Naive thymus-derived CD4-positive, alpha-beta T cell (primary cell): ENCODE results near the gene PRIMPOL. TPM values are rescaled to one million over a fixed set of nuclear protein-coding genes. Genes with fewer than 3 reads are reported as not detected.

Experiments
- ATAC-seq: fragments of 150-1000 bp; cut with Tn5 transposase; 2 replicates; pipeline ENCODE4 v1.10.0; 2021; ENCODE audit warnings: mild to moderate bottlenecking, moderate library complexity
- CTCF ChIA-PET: fragments of 350-600 bp; sonication (Branson Sonifier 250); formaldehyde crosslinking; loops from one replicate; lab custom pipeline; 2021; ENCODE audit warnings: antibody characterized with exemption; lab: Charles Lee
- POLR2A ChIA-PET: fragments of 350-600 bp; sonication (Branson Sonifier 250); formaldehyde crosslinking; loops from one replicate; lab custom pipeline; 2021; ENCODE audit warnings: antibody characterized with exemption, inconsistent platforms; lab: Charles Lee
- DNase-seq, 9 donors: peaks; one replicate each; pipeline versions ENCODE4 v3.0.0 to v3.0.0-alpha.2; 2020 to 2022; ENCODE audit warnings: mixed read lengths in 1 of 9
- H3K27ac ChIP-seq: one replicate; pipeline ENCODE4 v1.7.0; 2013; ENCODE audit warnings: mild to moderate bottlenecking, low read depth, low read length, moderate library complexity
- H3K27me3 ChIP-seq, 2 donors: one replicate each; pipeline ENCODE4 v1.7.0; 2013; ENCODE audit warnings: low read length in 2 of 2, mild to moderate bottlenecking in 2 of 2, moderate library complexity in 2 of 2; ENCODE audit not compliant: control insufficient read depth in 2 of 2, insufficient read depth in 2 of 2
- H3K36me3 ChIP-seq, 3 experiments: 1 replicate in 2 of 3; 2 replicates in 1 of 3; pipeline ENCODE4 v1.7.0; 2013; ENCODE audit warnings: low read length in 3 of 3, mild to moderate bottlenecking in 3 of 3, moderate library complexity in 1 of 3; ENCODE audit not compliant: insufficient read depth in 3 of 3, control insufficient read depth in 2 of 3
- H3K4me1 ChIP-seq, 2 donors: one replicate each; pipeline ENCODE4 v1.7.0; 2013; ENCODE audit warnings: low read length in 2 of 2, mild to moderate bottlenecking in 2 of 2, moderate library complexity in 1 of 2; ENCODE audit not compliant: control insufficient read depth in 2 of 2, insufficient read depth in 2 of 2
- H3K4me3 ChIP-seq: 2 replicates; pipeline ENCODE4 v1.7.0; 2013; ENCODE audit warnings: mild to moderate bottlenecking, low read length
- H3K9me3 ChIP-seq, 3 experiments: 1 replicate in 2 of 3; 2 replicates in 1 of 3; pipeline ENCODE4 v1.7.0; 2013; ENCODE audit warnings: low read length in 3 of 3; ENCODE audit not compliant: control insufficient read depth in 2 of 3
- H3K27ac Mint-ChIP-seq, 9 donors: one replicate each; pipeline ENCODE4 v1.8.0; 2020 to 2022; ENCODE audit warnings: mixed read lengths in 9 of 9, mild to moderate bottlenecking in 8 of 9, moderate library complexity in 5 of 9, inconsistent platforms in 2 of 9
- H3K27me3 Mint-ChIP-seq, 5 donors: one replicate each; pipeline ENCODE4 v1.8.0; 2021 to 2022; ENCODE audit warnings: mixed read lengths in 5 of 5, mild to moderate bottlenecking in 1 of 5
- H3K36me3 Mint-ChIP-seq, 5 donors: one replicate each; pipeline ENCODE4 v1.8.0; 2020 to 2022; ENCODE audit warnings: mixed read lengths in 5 of 5, mild to moderate bottlenecking in 3 of 5, inconsistent platforms in 1 of 5
- H3K4me1 Mint-ChIP-seq, 7 donors: one replicate each; pipeline ENCODE4 v1.8.0; 2020 to 2022; ENCODE audit warnings: mixed read lengths in 7 of 7, mild to moderate bottlenecking in 3 of 7, inconsistent platforms in 1 of 7
- H3K4me3 Mint-ChIP-seq, 10 donors: one replicate each; pipeline ENCODE4 v1.8.0; 2020 to 2022; ENCODE audit warnings: mild to moderate bottlenecking in 10 of 10, mixed read lengths in 10 of 10, moderate library complexity in 6 of 10, inconsistent platforms in 2 of 10
- H3K9me3 Mint-ChIP-seq, 11 donors: one replicate each; pipeline ENCODE4 v1.8.0; 2020 to 2022; ENCODE audit warnings: mixed read lengths in 11 of 11, mild to moderate bottlenecking in 4 of 11, inconsistent platforms in 1 of 11, moderate library complexity in 1 of 11
- intact Hi-C, 2 donors: fragments of 100-400 bp; cut with micrococcal nuclease; formaldehyde crosslinking; loops; one replicate each; pipeline ENCODE4 v1.15.1; 2023
- polyA plus RNA-seq, 2 donors: library from polyadenylated mRNA; unstranded; fragments of 300-500 nt; fragmentation: Illumina TruSeq; gene quantifications; one replicate each; pipeline ENCODE4 v1.2.3, GENCODE V29; 2021
- total RNA-seq, 6 experiments: library from RNA in 5 of 6; stranded (reverse) in 5 of 6; gene quantifications; 1 replicate in 5 of 6; 2 replicates in 1 of 6; pipeline ENCODE4 v1.2.3 and lab custom pipeline; 2021 to 2026

The PRIMPOL gene
- total and polyA plus RNA-seq, 7 experiments from 2014 or later = 12.1 to 19.3 (median 16.5) TPM

DNA sequence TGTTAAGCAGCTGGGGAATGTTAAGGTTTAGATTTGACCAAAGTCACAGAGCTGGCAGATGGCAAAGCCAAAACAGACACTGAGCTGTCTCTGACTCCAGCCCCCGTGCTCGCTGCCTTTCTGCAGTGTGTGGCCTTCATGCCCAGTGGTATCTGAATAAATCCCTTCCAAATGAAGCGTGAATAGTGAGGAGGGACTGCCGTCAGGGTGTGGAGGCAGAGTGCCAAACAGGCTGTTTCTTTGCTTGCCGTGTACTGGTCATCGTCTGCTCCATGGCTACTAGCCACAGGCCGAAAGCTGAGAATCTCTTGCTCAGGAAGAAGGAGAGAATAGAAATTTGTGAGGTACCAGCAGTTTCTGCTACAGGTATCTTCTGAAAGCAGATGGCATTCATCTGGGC, 19.7 kb downstream of the PRIMPOL start:
- intact Hi-C loops = no loop called here
- peaks cover 0 to 28% (median 0%) of the 10 kb centered on the region in 3 experiments for H3K36me3 ChIP-seq
- no peaks in the 10 kb centered on the region for H3K27me3 Mint-ChIP-seq
- H3K27ac ChIP-seq = no peak overlapping the region
- H3K4me1 ChIP-seq = peaks cover 6 to 22% of the 10 kb centered on the region in 2 donors
- ATAC-seq (no peak), DNase-seq (no peak)
- H3K27ac Mint-ChIP-seq = peak overlapping the region in 5 of 9 donors; percentile 21 to 76 (median 64)
- no peaks in the 10 kb centered on the region for H3K27me3 ChIP-seq
- no peaks in the 10 kb centered on the region for H3K9me3 ChIP-seq
- POLR2A ChIA-PET = no interaction called here
- CTCF ChIA-PET = no interaction called here
- peaks cover 13 to 39% (median 26%) of the 10 kb centered on the region in 7 donors for H3K4me1 Mint-ChIP-seq
- H3K4me3 ChIP-seq = no peak overlapping the region
- peaks cover 3 to 65% (median 38%) of the 10 kb centered on the region in 5 donors for H3K36me3 Mint-ChIP-seq
- peak overlapping the region in 1 of 10 donors; percentile 37 for H3K4me3 Mint-ChIP-seq
- peaks cover 0 to 5% (median 0%) of the 10 kb centered on the region in 11 donors for H3K9me3 Mint-ChIP-seq

- Histone ChIP-seq H3K27ac (no peak overlapping the region), H3K27me3 (no peaks in the 10 kb centered on the region), H3K9me3 (no peaks in the 10 kb centered on the region), H3K36me3 (peaks cover 0 to 34% (median 0%) of the 10 kb centered on the region in 3 experiments), H3K4me3 (no peak overlapping the region), H3K4me1 (peaks cover 6 to 22% of the 10 kb centered on the region in 2 donors)
- Mint-ChIP-seq H3K27ac (no peak overlapping the region), H3K27me3 (no peaks in the 10 kb centered on the region), H3K4me1 (peaks cover 13 to 36% (median 26%) of the 10 kb centered on the region in 7 donors), H3K4me3 (no peak overlapping the region), H3K36me3 (peaks cover 0 to 65% (median 39%) of the 10 kb centered on the region in 5 donors), H3K9me3 (peaks cover 0 to 5% (median 0%) of the 10 kb centered on the region in 11 donors)
- ATAC-seq (no peak), DNase-seq (no peak)
- intact Hi-C loops = no loop called here
- POLR2A ChIA-PET = no interaction called here
- CTCF ChIA-PET = no interaction called here
These were observed 21.6 kb downstream of the PRIMPOL start for GRCh38 chr4:184671101-184671500.

- no peak overlapping the region for H3K4me3 ChIP-seq
- H3K4me1 Mint-ChIP-seq = peaks cover 12 to 26% (median 25%) of the 10 kb centered on the region in 7 donors
- ChIA-PET POLR2A (no interaction called here), CTCF (no interaction called here)
- peaks cover 0 to 5% (median 0%) of the 10 kb centered on the region in 11 donors for H3K9me3 Mint-ChIP-seq
- H3K4me1 ChIP-seq = peaks cover 6 to 20% of the 10 kb centered on the region in 2 donors
- ATAC-seq (no peak), DNase-seq (no peak)
- no peak overlapping the region for H3K27ac ChIP-seq
- H3K27me3 Mint-ChIP-seq = no peaks in the 10 kb centered on the region
- H3K27me3 ChIP-seq = no peaks in the 10 kb centered on the region
- H3K9me3 ChIP-seq = no peaks in the 10 kb centered on the region
- peaks cover 0 to 31% (median 0%) of the 10 kb centered on the region in 3 experiments for H3K36me3 ChIP-seq
- intact Hi-C loops = no loop called here
- peak overlapping the region in 1 of 9 donors; percentile 41 for H3K27ac Mint-ChIP-seq
- H3K4me3 Mint-ChIP-seq = no peak overlapping the region
- peaks cover 0 to 56% (median 30%) of the 10 kb centered on the region in 5 donors for H3K36me3 Mint-ChIP-seq
These were observed 23.2 kb downstream of the PRIMPOL start for GRCh38 chr4:184672741-184673140.

GRCh38 chr4:184674011-184674410, 24.5 kb downstream of the PRIMPOL start:
- Histone ChIP-seq H3K27ac (no peak overlapping the region), H3K4me1 (peaks cover 3 to 8% of the 10 kb centered on the region in 2 donors), H3K9me3 (no peaks in the 10 kb centered on the region), H3K4me3 (no peak overlapping the region), H3K27me3 (no peaks in the 10 kb centered on the region), H3K36me3 (peaks cover 0 to 31% (median 0%) of the 10 kb centered on the region in 3 experiments)
- DNase-seq (no peak), ATAC-seq (no peak)
- peaks cover 1 to 14% (median 13%) of the 10 kb centered on the region in 7 donors for H3K4me1 Mint-ChIP-seq
- intact Hi-C loops = no loop called here
- H3K4me3 Mint-ChIP-seq = no peak overlapping the region
- no peaks in the 10 kb centered on the region for H3K27me3 Mint-ChIP-seq
- H3K36me3 Mint-ChIP-seq = peaks cover 0 to 45% (median 21%) of the 10 kb centered on the region in 5 donors
- ChIA-PET POLR2A (no interaction called here), CTCF (no interaction called here)
- no peaks in the 10 kb centered on the region for H3K9me3 Mint-ChIP-seq
- H3K27ac Mint-ChIP-seq = no peak overlapping the region

GRCh38 chr4:184675018-184675417, 25.5 kb downstream of the PRIMPOL start:
- intact Hi-C loops = no loop called here
- DNase-seq (no peak), ATAC-seq (no peak)
- ChIA-PET CTCF (no interaction called here), POLR2A (interaction anchor here (0.6 kb wide), 1 partner anchor 10 kb away, joined by 4 read pairs; no protein-coding TSS in a partner anchor)
- Mint-ChIP-seq H3K36me3 (peaks cover 0 to 41% (median 16%) of the 10 kb centered on the region in 5 donors), H3K4me1 (peaks cover 0 to 4% (median 3%) of the 10 kb centered on the region in 7 donors), H3K27ac (no peak overlapping the region), H3K27me3 (no peaks in the 10 kb centered on the region), H3K4me3 (no peak overlapping the region), H3K9me3 (no peaks in the 10 kb centered on the region)
- no peak overlapping the region for H3K4me3 ChIP-seq
- peaks cover 0 to 31% (median 0%) of the 10 kb centered on the region in 3 experiments for H3K36me3 ChIP-seq
- H3K4me1 ChIP-seq = no peaks in the 10 kb centered on the region
- no peaks in the 10 kb centered on the region for H3K9me3 ChIP-seq
- no peak overlapping the region for H3K27ac ChIP-seq
- H3K27me3 ChIP-seq = no peaks in the 10 kb centered on the region

GRCh38 chr4:184675821-184676492, 26.4 kb downstream of the PRIMPOL start:
- H3K4me3 Mint-ChIP-seq = no peak overlapping the region
- H3K4me1 ChIP-seq = no peaks in the 10 kb centered on the region
- no peak overlapping the region for H3K4me3 ChIP-seq
- intact Hi-C loops = no loop called here
- H3K27ac ChIP-seq = no peak overlapping the region
- H3K9me3 Mint-ChIP-seq = no peaks in the 10 kb centered on the region
- peaks cover 0 to 45% (median 19%) of the 10 kb centered on the region in 5 donors for H3K36me3 Mint-ChIP-seq
- no peaks in the 10 kb centered on the region for H3K27me3 Mint-ChIP-seq
- CTCF ChIA-PET = no interaction called here
- H3K36me3 ChIP-seq = peaks cover 0 to 30% (median 0%) of the 10 kb centered on the region in 3 experiments
- ATAC-seq = no peak
- H3K27ac Mint-ChIP-seq = no peak overlapping the region
- POLR2A ChIA-PET = interaction anchor here (0.6 kb wide), 1 partner anchor 21 kb away, joined by 4 read pairs; no protein-coding TSS in a partner anchor
- peaks cover 0 to 4% (median 0%) of the 10 kb centered on the region in 7 donors for H3K4me1 Mint-ChIP-seq
- no peak for DNase-seq
- H3K27me3 ChIP-seq = no peaks in the 10 kb centered on the region
- no peaks in the 10 kb centered on the region for H3K9me3 ChIP-seq
